Smooth muscle cell (in vitro differentiated cells): ENCODE measurements around the gene SUDS3. TPM values are rescaled to one million over a fixed set of nuclear protein-coding genes. Genes with fewer than 3 reads are reported as not detected.

Source experiments
- DNase-seq: peaks from one replicate; lab custom pipeline; 2025; ENCODE audit not compliant: unreplicated experiment; lab: John Stamatoyannopoulos, UW
- H2AFZ ChIP-seq: fragments of 200-600 bp; sonication (generic); 2 replicates; pipeline ENCODE4 v1.6.0; 2016; ENCODE audit warnings: antibody characterized with exemption, low read depth, mild to moderate bottlenecking
- H3F3A ChIP-seq: fragments of 200-600 bp; sonication (generic); 2 replicates; pipeline ENCODE4 v1.6.0; 2017; ENCODE audit warnings: antibody characterized with exemption, low read depth
- H3K27ac ChIP-seq: fragments of 200-600 bp; sonication (generic); 2 replicates; pipeline ENCODE4 v1.5.1; 2016; ENCODE audit warnings: low read depth, mild to moderate bottlenecking
- H3K27me3 ChIP-seq: fragments of 200-600 bp; sonication (generic); 2 replicates; pipeline ENCODE4 v1.6.1; 2016; ENCODE audit warnings: low read depth, mild to moderate bottlenecking
- H3K36me3 ChIP-seq: fragments of 200-600 bp; sonication (generic); 2 replicates; pipeline ENCODE4 v1.5.1; 2016; ENCODE audit warnings: low read depth
- H3K4me1 ChIP-seq: fragments of 200-600 bp; sonication (generic); 2 replicates; pipeline ENCODE4 v1.5.1; 2016; ENCODE audit warnings: low read depth
- H3K4me2 ChIP-seq: fragments of 200-600 bp; sonication (generic); 2 replicates; pipeline ENCODE4 v1.6.0; 2016; ENCODE audit warnings: mild to moderate bottlenecking
- H3K4me3 ChIP-seq: fragments of 200-600 bp; sonication (generic); 2 replicates; pipeline ENCODE4 v1.5.1; 2016; ENCODE audit warnings: mild to moderate bottlenecking
- H3K79me2 ChIP-seq: fragments of 200-600 bp; sonication (generic); 2 replicates; pipeline ENCODE4 v1.6.0; 2016; ENCODE audit warnings: low read depth, mild to moderate bottlenecking
- H3K9ac ChIP-seq: fragments of 200-600 bp; sonication (generic); 2 replicates; pipeline ENCODE4 v1.6.0; 2016; ENCODE audit warnings: low read depth
- H3K9me3 ChIP-seq: fragments of 200-600 bp; sonication (generic); replicated peaks from 2 replicates; pipeline ENCODE4 v1.5.1; 2016; ENCODE audit warnings: low read depth
- H4K20me1 ChIP-seq: fragments of 200-600 bp; sonication (generic); 2 replicates; pipeline ENCODE4 v1.6.0; 2016; ENCODE audit warnings: low read depth
- WGBS: methylation state at CpG from one replicate; pipeline ENCODE4 v1.1.7; 2016; ENCODE audit warnings: low lambda C conversion rate; 5-methylcytosine and 5-hydroxymethylcytosine counted together
- polyA plus RNA-seq: library from polyadenylated mRNA; unstranded; fragments of >200 nt; fragmentation: Nextera tagmentation; extraction: Ambion mirVana; gene quantifications from 2 replicates; pipeline ENCODE4 v1.2.1, GENCODE V29; 2016
- total RNA-seq: library from RNA; depleted of rRNA; stranded (reverse); fragments of >200 nt; gene quantifications from 2 replicates; pipeline ENCODE4 v1.2.3, GENCODE V29; 2014
- TF ChIP-seq, protein P1 (sequence below): fragments of 200-600 bp; sonication (generic); IDR thresholded peaks from 2 replicates; pipeline ENCODE4 v1.5.1; 2017; ENCODE audit warnings: borderline replicate concordance, mild to moderate bottlenecking, antibody characterized with exemption; ENCODE audit not compliant: insufficient read depth, poor library complexity, severe bottlenecking

The SUDS3 gene
- total and polyA plus RNA-seq, 2 experiments from 2014 or later, result 11.4 to 58.2 TPM

- Histone ChIP-seq H2AFZ (no peak overlapping the region), H3K27ac (no peak overlapping the region), H3K4me2 (no peak overlapping the region), H3K9ac (no peak overlapping the region), H3K4me1 (no peaks in the 10 kb centered on the region), H3K79me2 (no peaks in the 10 kb centered on the region), H3F3A (no peaks in the 10 kb centered on the region), H3K36me3 (no peaks in the 10 kb centered on the region), H4K20me1 (no peaks in the 10 kb centered on the region), H3K9me3 (no peaks in the 10 kb centered on the region), H3K4me3 (no peak overlapping the region), H3K27me3 (no peaks in the 10 kb centered on the region)
- no peak for DNase-seq
- WGBS, result 82% methylated on average over 2 of the region's 2 CpGs
- TF ChIP-seq, protein P1, sequence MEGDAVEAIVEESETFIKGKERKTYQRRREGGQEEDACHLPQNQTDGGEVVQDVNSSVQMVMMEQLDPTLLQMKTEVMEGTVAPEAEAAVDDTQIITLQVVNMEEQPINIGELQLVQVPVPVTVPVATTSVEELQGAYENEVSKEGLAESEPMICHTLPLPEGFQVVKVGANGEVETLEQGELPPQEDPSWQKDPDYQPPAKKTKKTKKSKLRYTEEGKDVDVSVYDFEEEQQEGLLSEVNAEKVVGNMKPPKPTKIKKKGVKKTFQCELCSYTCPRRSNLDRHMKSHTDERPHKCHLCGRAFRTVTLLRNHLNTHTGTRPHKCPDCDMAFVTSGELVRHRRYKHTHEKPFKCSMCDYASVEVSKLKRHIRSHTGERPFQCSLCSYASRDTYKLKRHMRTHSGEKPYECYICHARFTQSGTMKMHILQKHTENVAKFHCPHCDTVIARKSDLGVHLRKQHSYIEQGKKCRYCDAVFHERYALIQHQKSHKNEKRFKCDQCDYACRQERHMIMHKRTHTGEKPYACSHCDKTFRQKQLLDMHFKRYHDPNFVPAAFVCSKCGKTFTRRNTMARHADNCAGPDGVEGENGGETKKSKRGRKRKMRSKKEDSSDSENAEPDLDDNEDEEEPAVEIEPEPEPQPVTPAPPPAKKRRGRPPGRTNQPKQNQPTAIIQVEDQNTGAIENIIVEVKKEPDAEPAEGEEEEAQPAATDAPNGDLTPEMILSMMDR, result no peak
These were observed 34.3 kb upstream of the SUDS3 start for GRCh38 chr12:118342090-118342489.

DNA sequence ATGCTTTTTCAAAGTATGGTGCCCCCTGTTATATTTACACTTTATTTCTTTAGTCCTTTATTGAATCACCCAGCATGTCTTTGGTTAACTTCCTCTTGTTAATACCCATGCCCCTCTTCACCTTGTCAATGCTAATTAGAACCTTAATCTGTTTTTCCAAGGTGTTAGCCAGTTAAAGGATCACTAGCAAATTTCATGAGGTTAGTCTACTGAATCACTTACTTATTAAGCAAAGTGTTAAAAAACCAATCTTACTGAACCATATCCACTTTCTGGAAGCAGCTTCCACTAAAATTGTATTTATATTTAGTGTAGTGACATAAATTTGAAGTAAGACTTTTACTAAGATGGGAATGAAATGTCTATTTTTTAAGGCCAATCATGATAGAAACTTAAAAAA, 31.5 kb upstream of the SUDS3 start:
- H3K79me2 ChIP-seq, result no peaks in the 10 kb centered on the region
- no peaks in the 10 kb centered on the region for H3K36me3 ChIP-seq
- no peaks in the 10 kb centered on the region for H3K9me3 ChIP-seq
- DNase-seq, result no peak
- no peak overlapping the region for H3K4me3 ChIP-seq
- TF ChIP-seq, protein P1, result no peak
- no peaks in the 10 kb centered on the region for H3K27me3 ChIP-seq
- H4K20me1 ChIP-seq, result no peaks in the 10 kb centered on the region
- no peak overlapping the region for H3K4me2 ChIP-seq
- H3K27ac ChIP-seq, result no peak overlapping the region
- no peak overlapping the region for H2AFZ ChIP-seq
- H3K4me1 ChIP-seq, result no peaks in the 10 kb centered on the region
- H3K9ac ChIP-seq, result no peak overlapping the region
- H3F3A ChIP-seq, result no peaks in the 10 kb centered on the region

GRCh38 chr12:118345355-118345754, 31.0 kb upstream of the SUDS3 start:
- Histone ChIP-seq H3K4me1 (no peaks in the 10 kb centered on the region), H2AFZ (no peak overlapping the region), H3F3A (no peaks in the 10 kb centered on the region), H3K4me2 (no peak overlapping the region), H3K27me3 (no peaks in the 10 kb centered on the region), H4K20me1 (no peaks in the 10 kb centered on the region), H3K4me3 (no peak overlapping the region), H3K9ac (no peak overlapping the region), H3K79me2 (no peaks in the 10 kb centered on the region), H3K36me3 (no peaks in the 10 kb centered on the region), H3K9me3 (no peaks in the 10 kb centered on the region), H3K27ac (no peak overlapping the region)
- no peak for DNase-seq
- TF ChIP-seq, protein P1, result no peak
- WGBS, result 82% methylated on average over 1 of the region's 1 CpG

- H3F3A ChIP-seq, result no peaks in the 10 kb centered on the region
- H3K9me3 ChIP-seq, result no peaks in the 10 kb centered on the region
- no peaks in the 10 kb centered on the region for H3K4me1 ChIP-seq
- no peak overlapping the region for H2AFZ ChIP-seq
- no peaks in the 10 kb centered on the region for H3K79me2 ChIP-seq
- DNase-seq, result no peak
- no peak overlapping the region for H3K4me3 ChIP-seq
- no peak overlapping the region for H3K27ac ChIP-seq
- 93% methylated on average over 7 of the region's 7 CpGs for WGBS
- H3K36me3 ChIP-seq, result no peaks in the 10 kb centered on the region
- TF ChIP-seq, protein P1, result no peak
- H3K9ac ChIP-seq, result no peak overlapping the region
- no peaks in the 10 kb centered on the region for H3K27me3 ChIP-seq
- H4K20me1 ChIP-seq, result no peaks in the 10 kb centered on the region
- H3K4me2 ChIP-seq, result no peak overlapping the region
These were observed 29.5 kb upstream of the SUDS3 start for GRCh38 chr12:118346895-118347294.
